MCF 10A (cell line): Measurements from ENCODE around the gene HECTD4. TPM values are rescaled to one million over a fixed set of nuclear protein-coding genes. Genes with fewer than 3 reads are reported as not detected.

Experiments
- BruUV-seq: library from RNA; stranded (reverse); fragments of 400-500 nt; replicated peaks from 2 replicates; lab custom pipeline; 2021; lab: Mats Ljungman, UMichigan
- CTCF ChIA-PET: fragments of 300-600 bp; sonication (Branson Sonifier 250); formaldehyde crosslinking; extraction: SDS; loops from one replicate; lab custom pipeline; 2021; ENCODE audit warnings: antibody characterized with exemption, inconsistent platforms; lab: Yijun Ruan, JAX
- POLR2A ChIA-PET: fragments of 300-600, 350-650 bp; sonication (Branson Sonifier 250); formaldehyde crosslinking; extraction: SDS; loops from one replicate; lab custom pipeline; 2020; ENCODE audit warnings: antibody characterized with exemption, inconsistent platforms; lab: Yijun Ruan, JAX
- DNase-seq: peaks from one replicate; pipeline ENCODE4 v3.0.0-alpha.2; 2018; ENCODE audit not compliant: unreplicated experiment
- H3K27ac Mint-ChIP-seq: one replicate; pipeline ENCODE4 v1.8.0; 2022; ENCODE audit warnings: mild to moderate bottlenecking, low read depth, mixed read lengths; ENCODE audit not compliant: unreplicated experiment
- H3K27me3 Mint-ChIP-seq: one replicate; pipeline ENCODE4 v1.8.0; 2022; ENCODE audit warnings: mixed read lengths; ENCODE audit not compliant: insufficient read depth, unreplicated experiment
- H3K36me3 Mint-ChIP-seq: one replicate; pipeline ENCODE4 v1.8.0; 2022; ENCODE audit warnings: mild to moderate bottlenecking, moderate library complexity, mixed read lengths; ENCODE audit not compliant: insufficient read depth, unreplicated experiment
- H3K4me1 Mint-ChIP-seq: one replicate; pipeline ENCODE4 v1.8.0; 2022; ENCODE audit warnings: mixed read lengths; ENCODE audit not compliant: insufficient read depth, unreplicated experiment
- H3K4me3 Mint-ChIP-seq: one replicate; pipeline ENCODE4 v1.8.0; 2022; ENCODE audit warnings: mild to moderate bottlenecking, moderate library complexity, mixed read lengths; ENCODE audit not compliant: unreplicated experiment
- H3K9me3 Mint-ChIP-seq: one replicate; pipeline ENCODE4 v1.8.0; 2022; ENCODE audit warnings: mixed read lengths; ENCODE audit not compliant: unreplicated experiment
- intact Hi-C: fragments of 100-400 bp; cut with micrococcal nuclease; formaldehyde crosslinking; loops from 2 replicates; pipeline ENCODE4 v1.14.1; 2022
- total RNA-seq: library from RNA; stranded (reverse); gene quantifications from 2 replicates; pipeline ENCODE4 v1.2.3, GENCODE V29; 2022
- TF ChIP-seq, protein P1 (sequence below): fragments of 200-600 bp; IDR thresholded peaks from one replicate; pipeline ENCODE4 v1.8.0; 2022; ENCODE audit warnings: antibody characterized with exemption, mild to moderate bottlenecking; ENCODE audit not compliant: unreplicated experiment

Gene HECTD4
- total RNA-seq, 1 experiment from 2014 or later: 35.2 TPM

DNA sequence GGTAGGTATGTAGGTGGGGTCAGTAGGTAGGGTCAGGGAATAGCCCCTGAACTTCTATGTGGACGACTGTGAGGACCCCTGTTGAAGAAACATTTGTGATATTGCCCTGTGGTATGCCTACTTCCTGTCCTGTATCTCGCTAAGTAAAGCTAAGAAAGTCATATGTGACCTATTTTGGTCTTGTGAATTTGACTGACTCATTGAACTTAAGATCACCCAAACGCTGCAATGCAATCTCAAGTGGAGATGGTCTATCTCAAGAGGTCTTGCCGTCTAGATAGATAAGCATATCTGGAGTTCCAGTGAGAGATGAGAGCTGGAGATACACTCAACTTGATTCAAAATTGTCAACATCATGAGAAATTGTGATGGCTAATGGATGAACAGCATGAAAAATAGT, 183.1 kb downstream of the HECTD4 start:
- no peak for DNase-seq
- POLR2A ChIA-PET: interaction anchor here (3.5 kb wide), 1 partner anchor 188 kb away, joined by 16 read pairs; no protein-coding TSS in a partner anchor
- intact Hi-C loops: loop anchor here (10.0 kb wide), 1 partner anchor 254 kb away; no protein-coding TSS in a partner anchor
- Mint-ChIP-seq H3K27ac (no peak overlapping the region), H3K9me3 (no peaks in the 10 kb centered on the region), H3K4me1 (no peaks in the 10 kb centered on the region), H3K36me3 (peaks cover 55% of the 10 kb centered on the region), H3K27me3 (no peaks in the 10 kb centered on the region), H3K4me3 (no peak overlapping the region)
- CTCF ChIA-PET: interaction anchor here (0.5 to 3.9 kb wide), 14 partner anchors 9 to 296 kb away, joined by 3 to 60 read pairs (median 6); no protein-coding TSS in a partner anchor
- no TSS peak for BruUV-seq
- TF ChIP-seq, protein P1, sequence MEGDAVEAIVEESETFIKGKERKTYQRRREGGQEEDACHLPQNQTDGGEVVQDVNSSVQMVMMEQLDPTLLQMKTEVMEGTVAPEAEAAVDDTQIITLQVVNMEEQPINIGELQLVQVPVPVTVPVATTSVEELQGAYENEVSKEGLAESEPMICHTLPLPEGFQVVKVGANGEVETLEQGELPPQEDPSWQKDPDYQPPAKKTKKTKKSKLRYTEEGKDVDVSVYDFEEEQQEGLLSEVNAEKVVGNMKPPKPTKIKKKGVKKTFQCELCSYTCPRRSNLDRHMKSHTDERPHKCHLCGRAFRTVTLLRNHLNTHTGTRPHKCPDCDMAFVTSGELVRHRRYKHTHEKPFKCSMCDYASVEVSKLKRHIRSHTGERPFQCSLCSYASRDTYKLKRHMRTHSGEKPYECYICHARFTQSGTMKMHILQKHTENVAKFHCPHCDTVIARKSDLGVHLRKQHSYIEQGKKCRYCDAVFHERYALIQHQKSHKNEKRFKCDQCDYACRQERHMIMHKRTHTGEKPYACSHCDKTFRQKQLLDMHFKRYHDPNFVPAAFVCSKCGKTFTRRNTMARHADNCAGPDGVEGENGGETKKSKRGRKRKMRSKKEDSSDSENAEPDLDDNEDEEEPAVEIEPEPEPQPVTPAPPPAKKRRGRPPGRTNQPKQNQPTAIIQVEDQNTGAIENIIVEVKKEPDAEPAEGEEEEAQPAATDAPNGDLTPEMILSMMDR: no peak

GRCh38 chr12:112198120-112198733, 184.0 kb downstream of the HECTD4 start:
- Mint-ChIP-seq H3K9me3 (no peaks in the 10 kb centered on the region), H3K27ac (no peak overlapping the region), H3K36me3 (peaks cover 55% of the 10 kb centered on the region), H3K27me3 (no peaks in the 10 kb centered on the region), H3K4me3 (no peak overlapping the region), H3K4me1 (no peaks in the 10 kb centered on the region)
- CTCF ChIA-PET: interaction anchor here (0.5 to 3.9 kb wide), 34 partner anchors 9 to 802 kb away, joined by 3 to 60 read pairs (median 4); no protein-coding TSS in a partner anchor
- TF ChIP-seq, protein P1: peak; percentile 68
- intact Hi-C loops: loop anchor here (1.0 to 10.0 kb wide), 2 partner anchors 189 to 253 kb away; no protein-coding TSS in a partner anchor
- POLR2A ChIA-PET: interaction anchor here (0.7 to 3.5 kb wide), 2 partner anchors 166 to 189 kb away, joined by 4 to 16 read pairs; no protein-coding TSS in a partner anchor
- peak; percentile 62 for DNase-seq
- BruUV-seq: no TSS peak

DNA sequence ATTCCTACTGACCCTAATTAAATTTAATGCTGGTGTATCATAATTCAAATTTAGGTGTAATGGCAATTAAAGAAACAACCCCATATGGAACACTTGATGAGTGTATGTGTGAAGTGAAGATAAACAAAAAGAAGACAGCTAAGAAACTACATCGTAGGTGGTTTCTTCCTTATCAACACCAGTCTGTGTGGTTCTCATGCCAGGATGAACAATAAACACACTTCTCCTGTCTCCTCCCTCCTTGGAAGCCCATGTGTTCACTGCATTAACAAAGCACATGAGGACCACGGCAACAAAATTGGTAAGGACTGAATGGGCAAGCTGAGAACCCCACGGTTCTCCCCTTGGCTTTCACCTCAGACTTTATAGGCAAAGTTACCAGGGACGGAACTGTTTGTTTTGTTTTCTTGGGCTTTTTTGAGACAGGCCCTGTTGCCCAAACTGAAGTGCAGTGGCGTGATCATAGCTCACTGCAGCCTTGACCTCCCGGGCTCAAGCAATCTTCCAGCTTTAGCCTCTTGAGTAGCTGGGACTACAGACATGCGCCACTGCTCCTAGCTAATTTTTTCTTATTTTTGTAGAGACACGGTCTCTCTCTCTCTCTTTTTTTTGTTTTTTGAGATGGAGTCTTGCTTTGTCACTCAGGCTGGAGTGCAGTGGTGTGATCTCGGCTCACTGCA, 185.9 kb downstream of the HECTD4 start:
- no peaks in the 10 kb centered on the region for H3K4me1 Mint-ChIP-seq
- POLR2A ChIA-PET: interaction anchor here (0.5 to 3.5 kb wide), 3 partner anchors 9 to 190 kb away, joined by 3 to 16 read pairs (median 3); no protein-coding TSS in a partner anchor
- H3K9me3 Mint-ChIP-seq: no peaks in the 10 kb centered on the region
- TF ChIP-seq, protein P1: no peak
- intact Hi-C loops: loop anchor here (10.0 kb wide), 1 partner anchor 252 kb away; no protein-coding TSS in a partner anchor
- peaks cover 65% of the 10 kb centered on the region for H3K36me3 Mint-ChIP-seq
- no peaks in the 10 kb centered on the region for H3K27me3 Mint-ChIP-seq
- CTCF ChIA-PET: interaction anchor here (0.6 to 3.9 kb wide), 7 partner anchors 11 to 198 kb away, joined by 3 to 60 read pairs (median 3); no protein-coding TSS in a partner anchor
- no peak overlapping the region for H3K27ac Mint-ChIP-seq
- no TSS peak for BruUV-seq
- no peak overlapping the region for H3K4me3 Mint-ChIP-seq
- DNase-seq: no peak
